Activated B cell treated with CpG ODN at 0.5 μM for 24 hours (primary cell): ENCODE results near the gene CNIH3. TPM values are rescaled to one million over a fixed set of nuclear protein-coding genes. Genes with fewer than 3 reads are reported as not detected.

Source experiments
- ATAC-seq: fragments of 200-7000 bp; cut with Tn5 transposase; one replicate; pipeline ENCODE4 v1.10.0; 2021; ENCODE audit warnings: low read depth, mild to moderate bottlenecking, moderate library complexity
- CTCF ChIA-PET: fragments of 350-600 bp; sonication (Branson Sonifier 250); formaldehyde crosslinking; loops from one replicate; lab custom pipeline; 2021; ENCODE audit warnings: antibody characterized with exemption; lab: Charles Lee
- POLR2A ChIA-PET: fragments of 350-600 bp; sonication (Branson Sonifier 250); formaldehyde crosslinking; loops from one replicate; lab custom pipeline; 2021; ENCODE audit warnings: antibody characterized with exemption; lab: Charles Lee
- DNase-seq: peaks from one replicate; pipeline ENCODE4 v3.0.0; 2022
- H3K27ac Mint-ChIP-seq: one replicate; pipeline ENCODE4 v1.8.0; 2020; ENCODE audit warnings: mixed read lengths
- H3K27me3 Mint-ChIP-seq: one replicate; pipeline ENCODE4 v1.8.0; 2021; ENCODE audit warnings: mixed read lengths
- H3K36me3 Mint-ChIP-seq: one replicate; pipeline ENCODE4 v1.8.0; 2021; ENCODE audit warnings: low read depth, mixed read lengths
- H3K4me1 Mint-ChIP-seq: one replicate; pipeline ENCODE4 v1.8.0; 2021; ENCODE audit warnings: mixed read lengths
- H3K4me3 Mint-ChIP-seq: one replicate; pipeline ENCODE4 v1.8.0; 2020; ENCODE audit warnings: mild to moderate bottlenecking, mixed read lengths
- H3K9me3 Mint-ChIP-seq: one replicate; pipeline ENCODE4 v1.8.0; 2020; ENCODE audit warnings: mixed read lengths
- intact Hi-C: fragments of 100-400 bp; cut with micrococcal nuclease; formaldehyde crosslinking; loops from one replicate; pipeline ENCODE4 v1.15.1; 2024
- total RNA-seq: library from RNA; stranded (reverse); gene quantifications from 2 replicates; pipeline ENCODE4 v1.2.3, GENCODE V29; 2022
- TF ChIP-seq, protein P1 (sequence below): fragments of 200-600 bp; IDR thresholded peaks from one replicate; pipeline ENCODE4 v1.8.0; 2022; ENCODE audit warnings: antibody characterized with exemption, mild to moderate bottlenecking

The CNIH3 gene
- total RNA-seq, 1 donor from 2014 or later = 1.8 TPM

DNA sequence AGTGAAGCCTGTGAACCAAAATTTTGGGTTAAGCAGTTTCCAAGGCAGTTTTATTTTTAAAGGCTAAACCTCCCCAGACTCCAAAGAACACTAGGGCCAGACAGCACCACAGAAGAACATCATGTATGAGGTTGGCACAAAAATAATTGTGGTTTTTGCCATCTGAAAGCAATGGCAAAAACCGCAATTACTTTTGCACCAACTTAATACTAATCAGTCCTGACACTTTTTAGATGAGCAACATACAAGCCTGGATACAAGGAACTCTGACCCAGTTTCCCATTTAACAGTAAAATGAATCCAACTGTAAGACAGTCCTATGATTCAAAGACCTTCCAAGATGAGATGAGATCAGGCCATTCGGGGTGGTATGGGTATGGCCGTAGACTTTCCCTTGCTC, 46.8 kb downstream of the CNIH3 start:
- Mint-ChIP-seq H3K4me1 (no peaks in the 10 kb centered on the region), H3K27ac (no peak overlapping the region), H3K36me3 (no peaks in the 10 kb centered on the region), H3K27me3 (peaks cover 3% of the 10 kb centered on the region), H3K4me3 (no peak overlapping the region), H3K9me3 (no peaks in the 10 kb centered on the region)
- ChIA-PET POLR2A (no interaction called here), CTCF (no interaction called here)
- intact Hi-C loops = no loop called here
- DNase-seq = no peak
- ATAC-seq = no peak
- TF ChIP-seq, protein P1, sequence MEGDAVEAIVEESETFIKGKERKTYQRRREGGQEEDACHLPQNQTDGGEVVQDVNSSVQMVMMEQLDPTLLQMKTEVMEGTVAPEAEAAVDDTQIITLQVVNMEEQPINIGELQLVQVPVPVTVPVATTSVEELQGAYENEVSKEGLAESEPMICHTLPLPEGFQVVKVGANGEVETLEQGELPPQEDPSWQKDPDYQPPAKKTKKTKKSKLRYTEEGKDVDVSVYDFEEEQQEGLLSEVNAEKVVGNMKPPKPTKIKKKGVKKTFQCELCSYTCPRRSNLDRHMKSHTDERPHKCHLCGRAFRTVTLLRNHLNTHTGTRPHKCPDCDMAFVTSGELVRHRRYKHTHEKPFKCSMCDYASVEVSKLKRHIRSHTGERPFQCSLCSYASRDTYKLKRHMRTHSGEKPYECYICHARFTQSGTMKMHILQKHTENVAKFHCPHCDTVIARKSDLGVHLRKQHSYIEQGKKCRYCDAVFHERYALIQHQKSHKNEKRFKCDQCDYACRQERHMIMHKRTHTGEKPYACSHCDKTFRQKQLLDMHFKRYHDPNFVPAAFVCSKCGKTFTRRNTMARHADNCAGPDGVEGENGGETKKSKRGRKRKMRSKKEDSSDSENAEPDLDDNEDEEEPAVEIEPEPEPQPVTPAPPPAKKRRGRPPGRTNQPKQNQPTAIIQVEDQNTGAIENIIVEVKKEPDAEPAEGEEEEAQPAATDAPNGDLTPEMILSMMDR = no peak

DNA sequence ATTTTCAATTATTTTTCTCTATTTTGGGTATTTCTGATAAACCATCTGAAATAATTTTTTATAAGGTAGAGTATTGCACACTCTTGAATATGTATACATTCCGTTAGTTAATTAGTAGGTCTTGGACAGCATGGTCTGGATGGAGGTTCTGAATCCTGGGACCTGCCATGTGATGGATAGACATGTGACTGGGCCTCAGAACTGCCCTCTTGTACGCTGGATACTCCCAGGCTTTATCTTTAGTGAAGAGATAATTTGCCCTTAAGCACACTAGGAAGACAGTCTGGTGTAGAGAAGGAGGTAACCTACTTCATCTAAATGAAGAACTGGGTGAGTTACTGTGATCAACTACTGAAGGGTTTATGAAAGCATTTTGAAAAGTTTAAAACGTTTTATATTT, 48.9 kb downstream of the CNIH3 start:
- Mint-ChIP-seq H3K4me1 (no peaks in the 10 kb centered on the region), H3K27me3 (peaks cover 4% of the 10 kb centered on the region), H3K9me3 (no peaks in the 10 kb centered on the region), H3K36me3 (no peaks in the 10 kb centered on the region), H3K4me3 (no peak overlapping the region), H3K27ac (no peak overlapping the region)
- DNase-seq = no peak
- intact Hi-C loops = no loop called here
- TF ChIP-seq, protein P1 = no peak
- POLR2A ChIA-PET = no interaction called here
- CTCF ChIA-PET = no interaction called here
- ATAC-seq = no peak

DNA sequence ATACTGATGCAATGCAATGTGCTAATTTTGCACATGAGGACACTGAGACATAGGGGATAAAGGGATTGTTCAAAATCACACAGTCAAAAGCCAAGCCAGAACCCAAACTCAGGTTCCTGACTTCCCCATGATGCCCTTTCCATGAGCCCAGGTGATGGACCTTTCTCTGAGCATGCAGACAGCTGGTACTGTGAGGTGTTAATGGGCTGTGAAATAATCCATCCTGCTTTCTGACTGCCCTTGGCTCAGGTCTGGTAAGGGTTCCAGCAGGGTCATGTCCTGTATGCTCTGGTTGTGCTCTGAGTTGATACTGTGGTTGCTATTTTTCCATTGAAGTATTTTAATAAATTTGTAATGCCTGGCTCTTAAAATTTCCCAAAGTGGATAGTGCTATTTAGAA, 50.0 kb downstream of the CNIH3 start:
- Mint-ChIP-seq H3K27me3 (peaks cover 6% of the 10 kb centered on the region), H3K9me3 (no peaks in the 10 kb centered on the region), H3K27ac (no peak overlapping the region), H3K4me3 (no peak overlapping the region), H3K36me3 (no peaks in the 10 kb centered on the region), H3K4me1 (no peaks in the 10 kb centered on the region)
- CTCF ChIA-PET = no interaction called here
- DNase-seq (no peak), ATAC-seq (no peak)
- POLR2A ChIA-PET = no interaction called here
- TF ChIP-seq, protein P1 = no peak
- intact Hi-C loops = no loop called here

DNA sequence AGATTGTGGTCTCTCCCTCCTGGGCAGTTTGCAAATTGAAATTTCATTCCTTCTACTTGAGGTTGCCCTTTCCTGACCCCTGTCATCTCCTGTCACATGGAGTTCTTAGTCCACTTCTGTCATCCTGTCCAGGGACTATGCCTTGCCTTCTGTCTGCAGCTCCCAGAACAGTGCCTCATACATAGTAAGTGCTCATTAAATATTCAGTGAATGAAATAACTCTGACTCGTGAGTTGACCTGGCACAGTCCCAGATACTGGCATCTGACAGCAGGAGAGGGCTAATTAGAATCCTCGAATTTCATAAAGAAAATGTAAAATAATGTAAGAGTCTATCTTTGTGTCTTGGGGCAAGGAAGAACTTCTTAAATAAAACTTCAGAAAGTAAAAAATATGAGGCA, 50.8 kb downstream of the CNIH3 start:
- POLR2A ChIA-PET = no interaction called here
- CTCF ChIA-PET = no interaction called here
- no peaks in the 10 kb centered on the region for H3K4me1 Mint-ChIP-seq
- ATAC-seq = no peak
- TF ChIP-seq, protein P1 = no peak
- H3K27ac Mint-ChIP-seq = no peak overlapping the region
- no peaks in the 10 kb centered on the region for H3K36me3 Mint-ChIP-seq
- intact Hi-C loops = no loop called here
- no peaks in the 10 kb centered on the region for H3K9me3 Mint-ChIP-seq
- H3K27me3 Mint-ChIP-seq = peaks cover 3% of the 10 kb centered on the region
- H3K4me3 Mint-ChIP-seq = no peak overlapping the region
- DNase-seq = no peak

DNA sequence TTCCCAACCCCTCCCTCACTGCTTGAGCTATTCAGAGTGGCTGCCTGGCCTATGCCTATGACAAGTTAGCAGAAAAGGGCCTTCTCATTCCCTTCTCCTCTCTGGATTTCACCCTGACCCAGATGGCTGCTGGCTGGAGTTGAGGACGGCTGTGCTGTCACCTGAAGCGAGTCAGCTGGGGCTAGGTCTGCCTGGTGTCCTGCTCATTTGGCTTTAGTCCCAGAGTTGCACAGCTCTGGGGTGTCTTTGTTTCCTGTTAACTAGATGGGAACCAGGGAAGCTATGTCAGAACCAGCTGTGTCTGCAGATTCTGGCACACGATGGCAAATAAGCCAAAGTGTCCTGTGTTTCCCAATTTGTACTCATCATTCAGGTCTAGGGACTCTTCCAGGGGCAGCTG, 52.9 kb downstream of the CNIH3 start:
- H3K36me3 Mint-ChIP-seq = no peaks in the 10 kb centered on the region
- CTCF ChIA-PET = no interaction called here
- POLR2A ChIA-PET = no interaction called here
- TF ChIP-seq, protein P1 = no peak
- H3K4me1 Mint-ChIP-seq = no peaks in the 10 kb centered on the region
- no peak for ATAC-seq
- H3K27me3 Mint-ChIP-seq = peaks cover 6% of the 10 kb centered on the region
- no peak for DNase-seq
- no peaks in the 10 kb centered on the region for H3K9me3 Mint-ChIP-seq
- intact Hi-C loops = no loop called here
- no peak overlapping the region for H3K27ac Mint-ChIP-seq
- no peak overlapping the region for H3K4me3 Mint-ChIP-seq
